VCaP (cell line): ENCODE data around the gene ANKRD44.

Experiments used
- H3K27ac ChIP-seq: fragments of 450-650 bp; 2 replicates; pipeline ENCODE4 v1.5.1; 2017
- CTCF ChIP-seq: fragments of 450-650 bp; conservative IDR thresholded peaks from 2 replicates; pipeline ENCODE4 v1.5.1; 2017; ENCODE audit warnings: mild to moderate bottlenecking, moderate library complexity

The ANKRD44 gene

GRCh38 chr2:196974970-196975369 lies 335.6 kb downstream of the ANKRD44 start:
- no peak for TF ChIP-seq CTCF
- H3K27ac ChIP-seq = no peak overlapping the region

GRCh38 chr2:196971574-196972279 lies 338.9 kb downstream of the ANKRD44 start:
- no peak overlapping the region for H3K27ac ChIP-seq
- TF ChIP-seq CTCF = no peak

GRCh38 chr2:196970099-196970498 lies 340.5 kb downstream of the ANKRD44 start:
- no peak overlapping the region for H3K27ac ChIP-seq
- no peak for TF ChIP-seq CTCF

- H3K27ac ChIP-seq = no peak overlapping the region
- no peak for TF ChIP-seq CTCF
Measured at GRCh38 chr2:196968516-196968915, 342.1 kb downstream of the ANKRD44 start.

- H3K27ac ChIP-seq = no peak overlapping the region
- TF ChIP-seq CTCF = no peak
Measured at GRCh38 chr2:196967775-196968174, 342.8 kb downstream of the ANKRD44 start.

GRCh38 chr2:196967116-196967515 lies 343.5 kb downstream of the ANKRD44 start:
- H3K27ac ChIP-seq = no peak overlapping the region
- TF ChIP-seq CTCF = no peak

- no peak for TF ChIP-seq CTCF
- no peak overlapping the region for H3K27ac ChIP-seq
Measured at GRCh38 chr2:196966061-196966460, 344.5 kb downstream of the ANKRD44 start.
